Measurements from ENCODE around the gene MRTFA. TPM values are rescaled to one million over a fixed set of nuclear protein-coding genes. Genes with fewer than 3 reads are reported as not detected.

The MRTFA gene
- total RNA-seq, 2 experiments from 2014 or later = 55.3 to 58.9 TPM

DNA sequence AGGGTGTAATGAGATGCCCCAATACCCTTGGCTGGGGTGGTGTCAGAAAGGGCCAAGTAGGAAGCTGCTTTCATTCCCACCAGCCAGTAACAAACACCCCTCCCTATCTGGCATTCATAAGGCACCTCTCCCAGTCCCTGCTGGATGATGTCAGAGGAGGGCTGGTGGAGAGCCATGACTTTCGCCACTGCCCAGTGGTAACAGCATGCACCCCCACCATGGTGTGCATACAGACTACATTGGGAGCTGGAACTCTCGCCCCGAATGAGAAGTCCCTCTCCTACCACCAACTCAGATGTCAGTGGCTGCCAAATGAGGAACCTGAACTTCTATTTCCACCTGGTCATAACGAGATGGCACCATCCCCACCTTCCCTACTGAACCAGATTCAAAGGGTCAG lies 192.8 kb downstream of the MRTFA start:
- H3K4me3 Mint-ChIP-seq = no peak overlapping the region
- Histone ChIP-seq H3K4me3 (ENCODE audit: low read length) (no peak overlapping the region), H3K4me1 (ENCODE audit: insufficient read depth, low read length) (peaks cover 40% of the 10 kb centered on the region), H3K27ac (ENCODE audit: low read depth in 1 of 2, low read length in 2 of 2) (peak overlapping the region in 1 of 2 donors; percentile 5), H3K36me3 (ENCODE audit: insufficient read depth, low read length) (peaks cover 26% of the 10 kb centered on the region), H3K27me3 (ENCODE audit: control insufficient read depth in 1 of 2, insufficient read depth in 2 of 2, low read length in 2 of 2) (no peaks in the 10 kb centered on the region), H3K9me3 (ENCODE audit: control insufficient read depth in 1 of 2, insufficient read depth in 1 of 2, low read length in 2 of 2) (no peaks in the 10 kb centered on the region)
- CTCF ChIA-PET = interaction anchor here (0.5 kb wide), 1 partner anchor 298 kb away, joined by 5 read pairs; no protein-coding TSS in a partner anchor
- peak in 1 of 14 experiments; percentile 29 for DNase-seq
- TF ChIP-seq, protein P1, sequence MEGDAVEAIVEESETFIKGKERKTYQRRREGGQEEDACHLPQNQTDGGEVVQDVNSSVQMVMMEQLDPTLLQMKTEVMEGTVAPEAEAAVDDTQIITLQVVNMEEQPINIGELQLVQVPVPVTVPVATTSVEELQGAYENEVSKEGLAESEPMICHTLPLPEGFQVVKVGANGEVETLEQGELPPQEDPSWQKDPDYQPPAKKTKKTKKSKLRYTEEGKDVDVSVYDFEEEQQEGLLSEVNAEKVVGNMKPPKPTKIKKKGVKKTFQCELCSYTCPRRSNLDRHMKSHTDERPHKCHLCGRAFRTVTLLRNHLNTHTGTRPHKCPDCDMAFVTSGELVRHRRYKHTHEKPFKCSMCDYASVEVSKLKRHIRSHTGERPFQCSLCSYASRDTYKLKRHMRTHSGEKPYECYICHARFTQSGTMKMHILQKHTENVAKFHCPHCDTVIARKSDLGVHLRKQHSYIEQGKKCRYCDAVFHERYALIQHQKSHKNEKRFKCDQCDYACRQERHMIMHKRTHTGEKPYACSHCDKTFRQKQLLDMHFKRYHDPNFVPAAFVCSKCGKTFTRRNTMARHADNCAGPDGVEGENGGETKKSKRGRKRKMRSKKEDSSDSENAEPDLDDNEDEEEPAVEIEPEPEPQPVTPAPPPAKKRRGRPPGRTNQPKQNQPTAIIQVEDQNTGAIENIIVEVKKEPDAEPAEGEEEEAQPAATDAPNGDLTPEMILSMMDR (IDR thresholded peaks at IDR 0.05) = no peak
- peaks cover 81% of the 10 kb centered on the region for H3K4me1 Mint-ChIP-seq (ENCODE audit: low read depth)
- no peaks in the 10 kb centered on the region for H3K27me3 Mint-ChIP-seq
- peaks cover 78% of the 10 kb centered on the region for H3K36me3 Mint-ChIP-seq (ENCODE audit: low read depth)
- intact Hi-C loops (cut with DNase I, micrococcal nuclease) = no loop called here
- no peak for ATAC-seq (ENCODE audit: poor library complexity)
- POLR2A ChIA-PET = interaction anchor here (0.7 kb wide), 1 partner anchor 277 kb away, joined by 3 read pairs; no protein-coding TSS in a partner anchor
- H3K9me3 Mint-ChIP-seq = no peaks in the 10 kb centered on the region
- peak overlapping the region; percentile 78 for H3K27ac Mint-ChIP-seq

DNA sequence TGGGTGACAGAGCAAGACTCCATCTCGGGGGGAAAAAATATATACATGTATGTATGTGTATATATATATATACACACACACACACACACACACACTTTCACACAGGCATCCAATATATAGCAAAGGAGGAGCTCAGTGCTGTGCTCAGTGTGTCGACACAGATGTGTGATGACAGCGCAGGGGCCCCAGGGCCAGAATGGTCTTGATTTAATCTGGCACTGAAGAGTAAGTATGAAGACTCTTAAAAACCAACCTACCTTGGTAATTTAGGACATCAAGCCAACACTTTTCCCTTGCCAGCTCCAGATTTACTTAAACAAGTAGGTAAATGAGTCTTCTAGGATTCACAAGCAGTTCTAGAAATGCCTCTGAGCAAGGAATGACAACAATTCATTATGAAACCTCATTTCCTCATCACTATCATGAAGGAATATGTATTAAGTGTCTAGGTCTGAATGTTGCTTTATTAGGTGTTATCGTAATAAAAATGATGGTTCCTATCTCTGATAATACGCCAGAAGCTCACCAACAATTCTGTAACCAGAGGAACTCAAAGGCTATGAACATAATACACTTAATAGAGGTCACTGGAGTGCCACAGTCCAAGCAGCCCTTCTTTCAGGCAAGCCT lies 194.6 kb downstream of the MRTFA start:
- ATAC-seq (ENCODE audit: poor library complexity) (no peak), DNase-seq (no peak)
- H3K4me1 ChIP-seq (ENCODE audit: insufficient read depth, low read length) = peaks cover 30% of the 10 kb centered on the region
- H3K27me3 ChIP-seq (ENCODE audit: control insufficient read depth in 1 of 2, insufficient read depth in 2 of 2, low read length in 2 of 2) = no peaks in the 10 kb centered on the region
- H3K4me1 Mint-ChIP-seq (ENCODE audit: low read depth) = peaks cover 83% of the 10 kb centered on the region
- TF ChIP-seq, protein P1 (IDR thresholded peaks at IDR 0.05) = no peak
- H3K36me3 ChIP-seq (ENCODE audit: insufficient read depth, low read length) = peaks cover 26% of the 10 kb centered on the region
- no peak overlapping the region for H3K27ac ChIP-seq (ENCODE audit: low read depth in 1 of 2, low read length in 2 of 2)
- ChIA-PET CTCF (no interaction called here), POLR2A (interaction anchor here (0.7 kb wide), 1 partner anchor 37 kb away, joined by 3 read pairs; no protein-coding TSS in a partner anchor)
- H3K4me3 Mint-ChIP-seq = no peak overlapping the region
- no peaks in the 10 kb centered on the region for H3K27me3 Mint-ChIP-seq
- peak overlapping the region; percentile 78 for H3K27ac Mint-ChIP-seq
- intact Hi-C loops (cut with DNase I, micrococcal nuclease) = no loop called here
- no peaks in the 10 kb centered on the region for H3K9me3 Mint-ChIP-seq
- no peaks in the 10 kb centered on the region for H3K9me3 ChIP-seq (ENCODE audit: control insufficient read depth in 1 of 2, insufficient read depth in 1 of 2, low read length in 2 of 2)
- peaks cover 76% of the 10 kb centered on the region for H3K36me3 Mint-ChIP-seq (ENCODE audit: low read depth)
- H3K4me3 ChIP-seq (ENCODE audit: low read length) = no peak overlapping the region

DNA sequence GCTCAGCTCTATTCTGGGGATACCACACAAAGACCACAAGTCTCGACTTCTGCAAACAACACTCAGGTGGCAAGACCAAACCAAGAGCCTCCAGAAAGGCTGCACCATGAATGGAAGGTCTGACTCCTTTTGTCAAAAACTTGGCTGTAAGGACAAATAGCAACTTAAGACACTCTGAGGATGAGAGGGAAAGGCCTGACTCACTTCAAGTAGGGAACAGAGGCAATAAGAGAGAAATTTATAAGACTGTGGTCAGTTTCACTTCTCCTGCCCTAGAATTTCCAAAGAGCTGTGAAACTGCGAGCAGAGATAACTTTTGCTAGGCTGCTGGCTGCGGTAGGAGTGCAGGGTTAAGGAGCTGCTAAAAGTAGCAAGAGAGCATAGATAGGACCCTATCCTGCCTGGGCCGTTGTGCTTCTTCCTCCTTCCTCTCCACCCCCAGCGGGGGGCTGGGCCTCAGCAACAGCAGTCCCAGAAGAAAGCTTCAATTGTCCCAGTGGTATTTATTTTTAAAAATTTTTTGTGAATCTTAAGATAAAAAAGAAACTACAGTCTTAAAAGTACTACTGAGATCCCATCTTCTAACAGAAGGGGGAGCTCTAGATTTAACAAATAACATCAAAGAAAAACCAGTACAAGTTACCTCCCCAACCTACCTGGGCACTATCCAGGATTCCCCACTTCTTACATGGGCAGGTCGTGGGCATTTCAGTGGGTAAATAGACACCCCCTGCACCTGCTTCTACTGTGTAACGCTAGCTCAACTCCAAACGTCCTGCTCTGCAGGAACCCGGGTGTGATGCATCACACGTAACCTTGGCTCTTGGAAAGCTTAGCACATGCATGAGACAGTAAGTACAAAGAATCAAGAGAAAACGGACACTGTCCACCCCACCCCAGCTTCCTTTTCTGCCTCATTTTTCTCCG lies 199.8 kb downstream of the MRTFA start:
- Mint-ChIP-seq H3K36me3 (ENCODE audit: low read depth) (peaks cover 78% of the 10 kb centered on the region), H3K27me3 (no peaks in the 10 kb centered on the region), H3K9me3 (no peaks in the 10 kb centered on the region), H3K27ac (peak overlapping the region; percentile 78), H3K4me1 (ENCODE audit: low read depth) (peaks cover 51% of the 10 kb centered on the region), H3K4me3 (peak overlapping the region; percentile 23)
- peaks cover 52% of the 10 kb centered on the region for H3K36me3 ChIP-seq (ENCODE audit: insufficient read depth, low read length)
- ChIA-PET CTCF (interaction anchor here (0.5 to 4.2 kb wide), 33 partner anchors 9 to 1936 kb away, joined by 3 to 39 read pairs (median 5); partner anchors contain the start of gene MRTFA), POLR2A (interaction anchor here (0.5 to 3.1 kb wide), 16 partner anchors 12 to 393 kb away, joined by 3 to 17 read pairs (median 4); partner anchors contain the start of genes MRTFA and SGSM3)
- no peak overlapping the region for H3K4me3 ChIP-seq (ENCODE audit: low read length)
- TF ChIP-seq, protein P1 (IDR thresholded peaks at IDR 0.05) = peak; percentile 85
- no peaks in the 10 kb centered on the region for H3K27me3 ChIP-seq (ENCODE audit: control insufficient read depth in 1 of 2, insufficient read depth in 2 of 2, low read length in 2 of 2)
- no peaks in the 10 kb centered on the region for H3K9me3 ChIP-seq (ENCODE audit: control insufficient read depth in 1 of 2, insufficient read depth in 1 of 2, low read length in 2 of 2)
- peak in 5 of 14 experiments; percentile 20 to 80 (median 69) for DNase-seq
- intact Hi-C loops (cut with DNase I, micrococcal nuclease) = loop anchor here (1.0 to 5.0 kb wide), 6 partner anchors 42 to 461 kb away; no protein-coding TSS in a partner anchor
- H3K4me1 ChIP-seq (ENCODE audit: insufficient read depth, low read length) = peaks cover 24% of the 10 kb centered on the region
- peak overlapping the region in 1 of 2 donors; percentile 40 for H3K27ac ChIP-seq (ENCODE audit: low read depth in 1 of 2, low read length in 2 of 2)
- peak; percentile 84 for ATAC-seq (ENCODE audit: poor library complexity)

Data from CD4-positive, alpha-beta T cell (primary cell).